Measurements from ENCODE around the gene SLC35B2. TPM values are rescaled to one million over a fixed set of nuclear protein-coding genes. Genes with fewer than 3 reads are reported as not detected.

The SLC35B2 gene
- total RNA-seq, 4 donors from 2014 or later = 26.2 to 38.5 (median 30.9) TPM

DNA sequence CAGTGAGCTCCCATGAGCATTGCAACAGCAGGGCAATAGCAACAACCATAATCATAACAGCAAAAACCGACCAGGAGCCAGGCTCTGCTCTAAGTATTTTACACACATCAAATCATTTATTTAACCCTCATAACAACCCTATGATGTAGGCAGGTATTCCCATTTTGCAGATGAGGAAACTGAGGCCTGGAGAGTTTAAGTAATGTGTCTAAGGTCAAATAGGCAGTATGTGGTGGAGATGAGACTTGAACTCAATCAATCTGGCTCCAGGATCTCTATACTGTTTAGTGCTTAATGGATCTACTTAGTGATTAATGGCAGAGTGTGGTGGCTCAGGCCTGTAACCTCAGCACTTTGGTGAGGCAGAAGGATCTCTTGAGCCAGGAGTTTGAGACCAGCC, 16.3 kb upstream of the SLC35B2 start:
- TF ChIP-seq POLR2A (IDR thresholded peaks at IDR 0.05) = no peak
- TF ChIP-seq, protein P1, sequence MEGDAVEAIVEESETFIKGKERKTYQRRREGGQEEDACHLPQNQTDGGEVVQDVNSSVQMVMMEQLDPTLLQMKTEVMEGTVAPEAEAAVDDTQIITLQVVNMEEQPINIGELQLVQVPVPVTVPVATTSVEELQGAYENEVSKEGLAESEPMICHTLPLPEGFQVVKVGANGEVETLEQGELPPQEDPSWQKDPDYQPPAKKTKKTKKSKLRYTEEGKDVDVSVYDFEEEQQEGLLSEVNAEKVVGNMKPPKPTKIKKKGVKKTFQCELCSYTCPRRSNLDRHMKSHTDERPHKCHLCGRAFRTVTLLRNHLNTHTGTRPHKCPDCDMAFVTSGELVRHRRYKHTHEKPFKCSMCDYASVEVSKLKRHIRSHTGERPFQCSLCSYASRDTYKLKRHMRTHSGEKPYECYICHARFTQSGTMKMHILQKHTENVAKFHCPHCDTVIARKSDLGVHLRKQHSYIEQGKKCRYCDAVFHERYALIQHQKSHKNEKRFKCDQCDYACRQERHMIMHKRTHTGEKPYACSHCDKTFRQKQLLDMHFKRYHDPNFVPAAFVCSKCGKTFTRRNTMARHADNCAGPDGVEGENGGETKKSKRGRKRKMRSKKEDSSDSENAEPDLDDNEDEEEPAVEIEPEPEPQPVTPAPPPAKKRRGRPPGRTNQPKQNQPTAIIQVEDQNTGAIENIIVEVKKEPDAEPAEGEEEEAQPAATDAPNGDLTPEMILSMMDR (IDR thresholded peaks at IDR 0.05) = no peak
- TF ChIP-seq EP300 (IDR thresholded peaks at IDR 0.05) = no peak
- TF ChIP-seq POLR2AphosphoS5 (IDR thresholded peaks at IDR 0.05) = no peak
- peaks cover 22% of the 10 kb centered on the region for H3K4me1 ChIP-seq
- no peaks in the 10 kb centered on the region for H3K9me3 ChIP-seq
- DNase-seq (ENCODE audit: low spot score in 2 of 2) = no peak
- no peaks in the 10 kb centered on the region for H3K36me3 ChIP-seq
- WGBS = 87% methylated on average over 1 of the region's 1 CpG
- H3K27ac ChIP-seq = no peak overlapping the region
- peaks cover 78% of the 10 kb centered on the region for H3K27me3 ChIP-seq
- H3K4me3 ChIP-seq = no peak overlapping the region

DNA sequence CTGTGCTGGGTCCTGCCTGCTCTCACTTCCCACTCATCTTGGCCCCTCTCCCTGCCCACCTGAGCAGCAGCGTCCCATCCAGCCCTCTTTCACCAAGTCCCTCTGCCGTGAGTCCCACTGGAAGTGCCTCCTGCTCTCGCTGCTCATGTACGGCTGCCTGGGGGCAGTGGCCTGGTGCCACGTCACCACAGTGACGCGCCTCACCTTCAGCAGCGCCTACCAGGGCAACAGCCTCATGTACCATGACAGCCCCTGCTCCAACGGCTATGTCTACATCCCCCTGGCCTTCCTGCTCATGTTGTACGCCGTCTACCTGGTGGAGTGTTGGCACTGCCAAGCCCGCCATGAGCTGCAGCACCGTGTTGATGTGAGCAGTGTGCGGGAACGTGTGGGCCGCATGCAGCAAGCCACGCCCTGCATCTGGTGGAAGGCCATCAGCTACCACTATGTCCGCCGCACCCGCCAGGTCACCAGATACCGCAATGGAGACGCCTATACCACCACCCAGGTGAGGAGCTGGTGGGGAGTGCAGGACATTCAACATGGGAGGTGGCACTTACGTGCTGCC, 15.8 kb upstream of the SLC35B2 start:
- peaks cover 74% of the 10 kb centered on the region for H3K27me3 ChIP-seq
- WGBS = 78% methylated on average over 18 of the region's 23 CpGs
- no peaks in the 10 kb centered on the region for H3K36me3 ChIP-seq
- DNase-seq (ENCODE audit: low spot score in 2 of 2) = no peak
- no peak overlapping the region for H3K27ac ChIP-seq
- no peak overlapping the region for H3K4me3 ChIP-seq
- H3K4me1 ChIP-seq = peaks cover 22% of the 10 kb centered on the region
- no peak for TF ChIP-seq POLR2A (IDR thresholded peaks at IDR 0.05)
- TF ChIP-seq, protein P1 (IDR thresholded peaks at IDR 0.05) = no peak
- no peak for TF ChIP-seq POLR2AphosphoS5 (IDR thresholded peaks at IDR 0.05)
- TF ChIP-seq EP300 (IDR thresholded peaks at IDR 0.05) = no peak
- H3K9me3 ChIP-seq = no peaks in the 10 kb centered on the region

DNA sequence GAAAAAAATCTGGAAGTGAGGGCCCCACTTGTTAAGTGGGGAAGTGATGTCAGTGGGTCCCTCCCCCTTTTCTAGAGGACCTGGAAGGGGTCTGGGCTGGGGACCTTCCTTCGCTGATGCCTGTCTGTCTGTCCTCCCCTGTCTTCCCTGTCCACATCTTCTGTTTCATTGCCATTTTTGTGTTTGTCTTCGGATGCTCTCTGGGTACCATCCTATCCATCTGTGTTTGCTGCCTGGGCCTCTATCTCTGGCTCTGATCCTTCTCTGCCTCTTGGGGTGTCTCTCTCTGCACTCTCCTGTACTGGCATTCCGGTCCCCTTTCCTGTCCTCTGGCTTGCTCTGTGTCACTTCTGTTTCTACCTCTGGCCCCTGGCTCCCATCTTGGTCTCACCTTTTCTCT, 15.2 kb upstream of the SLC35B2 start:
- DNase-seq (ENCODE audit: low spot score in 2 of 2) = no peak
- WGBS = 89% methylated on average over 3 of the region's 3 CpGs
- peaks cover 22% of the 10 kb centered on the region for H3K4me1 ChIP-seq
- no peaks in the 10 kb centered on the region for H3K9me3 ChIP-seq
- no peak overlapping the region for H3K4me3 ChIP-seq
- H3K27ac ChIP-seq = no peak overlapping the region
- peaks cover 69% of the 10 kb centered on the region for H3K27me3 ChIP-seq
- no peaks in the 10 kb centered on the region for H3K36me3 ChIP-seq
- TF ChIP-seq, protein P1 (IDR thresholded peaks at IDR 0.05) = no peak
- TF ChIP-seq POLR2AphosphoS5 (IDR thresholded peaks at IDR 0.05) (no peak), POLR2A (IDR thresholded peaks at IDR 0.05) (no peak), EP300 (IDR thresholded peaks at IDR 0.05) (no peak)

DNA sequence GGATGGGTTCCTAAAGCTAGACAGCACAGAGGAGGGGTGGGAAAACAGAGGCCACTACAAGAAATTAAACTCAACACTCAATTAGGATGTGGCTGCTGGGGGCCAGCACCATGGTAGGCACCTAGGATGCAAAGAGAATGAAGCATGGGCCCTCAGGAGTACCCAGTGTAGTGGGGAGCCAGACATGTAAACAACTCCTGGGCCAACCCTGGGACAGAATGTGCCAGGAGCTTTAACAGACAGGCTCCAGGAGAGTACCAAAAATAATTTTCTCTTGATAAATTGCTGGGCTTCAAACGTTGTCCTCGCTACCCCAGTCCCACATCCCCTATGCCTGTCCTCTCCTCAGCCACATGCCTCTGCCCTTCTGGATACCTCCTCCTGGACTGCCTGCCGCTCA, 14.6 kb upstream of the SLC35B2 start:
- Histone ChIP-seq H3K27ac (no peak overlapping the region), H3K9me3 (no peaks in the 10 kb centered on the region), H3K4me1 (peaks cover 22% of the 10 kb centered on the region), H3K4me3 (no peak overlapping the region), H3K27me3 (peaks cover 63% of the 10 kb centered on the region), H3K36me3 (no peaks in the 10 kb centered on the region)
- WGBS = 73% methylated on average over 3 of the region's 3 CpGs
- TF ChIP-seq POLR2A (IDR thresholded peaks at IDR 0.05) = no peak
- TF ChIP-seq EP300 (IDR thresholded peaks at IDR 0.05) = no peak
- TF ChIP-seq, protein P1 (IDR thresholded peaks at IDR 0.05) = no peak
- TF ChIP-seq POLR2AphosphoS5 (IDR thresholded peaks at IDR 0.05) = no peak
- DNase-seq (ENCODE audit: low spot score in 2 of 2) = no peak

DNA sequence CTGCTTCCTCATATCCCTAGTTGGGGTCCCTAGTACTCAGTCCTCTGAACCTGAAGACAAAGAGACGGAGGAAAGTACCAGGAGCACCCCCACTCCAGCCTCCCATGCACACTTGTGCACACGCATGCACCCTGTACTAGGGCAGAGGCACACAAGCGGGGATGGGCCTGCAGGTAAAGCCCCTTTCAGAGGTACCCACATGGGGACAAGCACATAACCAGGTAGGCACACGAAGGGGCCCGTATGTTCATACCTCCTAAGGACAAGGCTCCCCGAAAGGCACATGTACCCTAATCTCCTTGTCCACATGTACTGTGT, 14.0 kb upstream of the SLC35B2 start:
- H3K36me3 ChIP-seq = no peaks in the 10 kb centered on the region
- H3K27me3 ChIP-seq = peaks cover 58% of the 10 kb centered on the region
- 81% methylated on average over 4 of the region's 6 CpGs for WGBS
- DNase-seq (ENCODE audit: low spot score in 2 of 2) = no peak
- no peaks in the 10 kb centered on the region for H3K9me3 ChIP-seq
- H3K4me1 ChIP-seq = peaks cover 20% of the 10 kb centered on the region
- no peak overlapping the region for H3K4me3 ChIP-seq
- no peak overlapping the region for H3K27ac ChIP-seq
- TF ChIP-seq, protein P1 (IDR thresholded peaks at IDR 0.05) = no peak
- no peak for TF ChIP-seq EP300 (IDR thresholded peaks at IDR 0.05)
- TF ChIP-seq POLR2AphosphoS5 (IDR thresholded peaks at IDR 0.05) = no peak
- TF ChIP-seq POLR2A (IDR thresholded peaks at IDR 0.05) = no peak
